SK-N-SH treated with all-trans-retinoic acid at 6 μM for 48 hours (cell line): ENCODE results near the gene WDR38.

ENCODE experiments used
- ATAC-seq: fragments of 200-7000 bp; cut with Tn5 transposase; 3 replicates; pipeline ENCODE4 v1.9.1; 2020; ENCODE audit warnings: mild to moderate bottlenecking, moderate library complexity
- ARNTL ChIP-seq: fragments of 450-650 bp; formaldehyde crosslinking; IDR thresholded peaks from 2 replicates; pipeline ENCODE4 v1.5.0; 2020; ENCODE audit warnings: low read depth, mild to moderate bottlenecking, moderate library complexity, borderline replicate concordance
- BACH2 ChIP-seq: fragments of 250-450 bp; sonication (Bioruptor Pico); IDR thresholded peaks from 2 replicates; pipeline ENCODE4 v1.9.0; 2021; ENCODE audit warnings: mild to moderate bottlenecking, borderline replicate concordance
- CSRNP3 ChIP-seq: fragments of 250-450 bp; sonication (Bioruptor Pico); IDR thresholded peaks from 2 replicates; pipeline ENCODE4 v1.5.1; 2021; ENCODE audit warnings: mild to moderate bottlenecking, moderate library complexity
- ESRRG ChIP-seq: fragments of 250-450 bp; sonication (Bioruptor Pico); IDR thresholded peaks from 2 replicates; pipeline ENCODE4 v1.6.1; 2021; ENCODE audit warnings: mild to moderate bottlenecking
- GLIS3 ChIP-seq: fragments of 250-450 bp; sonication (Bioruptor Pico); IDR thresholded peaks from 2 replicates; pipeline ENCODE4 v1.5.0; 2020; ENCODE audit warnings: mild to moderate bottlenecking, moderate library complexity
- ISL1 ChIP-seq: fragments of 250-450 bp; sonication (Bioruptor Pico); IDR thresholded peaks from 2 replicates; pipeline ENCODE4 v2.1.2; 2022; ENCODE audit warnings: mild to moderate bottlenecking, moderate library complexity
- PPARA ChIP-seq: fragments of 250-450 bp; sonication (Bioruptor Pico); IDR thresholded peaks from 2 replicates; pipeline ENCODE4 v1.5.0; 2020; ENCODE audit warnings: mild to moderate bottlenecking, borderline replicate concordance
- RARB ChIP-seq: fragments of 250-450 bp; sonication (Bioruptor Pico); IDR thresholded peaks from 2 replicates; pipeline ENCODE4 v1.8.0; 2021; ENCODE audit warnings: mild to moderate bottlenecking, moderate library complexity
- SNAI2 ChIP-seq: fragments of 250-450 bp; sonication (Bioruptor Pico); IDR thresholded peaks from 2 replicates; pipeline ENCODE4 v1.5.0; 2020; ENCODE audit warnings: mild to moderate bottlenecking, moderate library complexity
- TCF4 ChIP-seq: fragments of 250-450 bp; sonication (Bioruptor Pico); IDR thresholded peaks from 2 replicates; pipeline ENCODE4 v1.8.0; 2021; ENCODE audit warnings: mild to moderate bottlenecking, moderate library complexity, borderline replicate concordance
- TOX ChIP-seq: fragments of 250-450 bp; sonication (Bioruptor Pico); IDR thresholded peaks from 2 replicates; pipeline ENCODE4 v1.8.0; 2021; ENCODE audit warnings: mild to moderate bottlenecking, moderate library complexity, borderline replicate concordance
- ZFP3 ChIP-seq: fragments of 250-450 bp; sonication (Bioruptor Pico); IDR thresholded peaks from 2 replicates; pipeline ENCODE4 v1.5.0; 2020; ENCODE audit warnings: mild to moderate bottlenecking, moderate library complexity
- ZFP30 ChIP-seq: fragments of 450-650 bp; formaldehyde crosslinking; IDR thresholded peaks from 2 replicates; pipeline ENCODE4 v1.5.0; 2022; ENCODE audit warnings: mild to moderate bottlenecking, moderate library complexity
- ZNF565 ChIP-seq: fragments of 450-650 bp; formaldehyde crosslinking; conservative IDR thresholded peaks from 2 replicates; pipeline ENCODE4 v1.5.0; 2020; ENCODE audit warnings: low read depth, mild to moderate bottlenecking, moderate library complexity
- ZNF70 ChIP-seq: fragments of 450-650 bp; formaldehyde crosslinking; IDR thresholded peaks from 2 replicates; pipeline ENCODE4 v1.5.0; 2020; ENCODE audit warnings: mild to moderate bottlenecking, moderate library complexity
- TF ChIP-seq, protein P1 (sequence below): fragments of 250-450 bp; sonication (Bioruptor Pico); IDR thresholded peaks from 2 replicates; pipeline ENCODE4 v1.8.0; 2020; ENCODE audit warnings: mild to moderate bottlenecking, moderate library complexity, borderline replicate concordance
- TF ChIP-seq, protein P2 (sequence below): fragments of 250-450 bp; sonication (Bioruptor Pico); IDR thresholded peaks from 2 replicates; pipeline ENCODE4 v1.8.0; 2021; ENCODE audit warnings: low read depth, mild to moderate bottlenecking, moderate library complexity, borderline replicate concordance
- TF ChIP-seq, protein P3 (sequence below): fragments of 250-450 bp; sonication (Bioruptor Pico); IDR thresholded peaks from 2 replicates; pipeline ENCODE4 v1.5.0; 2020; ENCODE audit warnings: mild to moderate bottlenecking, moderate library complexity
- TF ChIP-seq, protein P4 (sequence below): fragments of 250-450 bp; sonication (Bioruptor Pico); IDR thresholded peaks from 2 replicates; pipeline ENCODE4 v1.5.1; 2020; ENCODE audit warnings: low read depth, mild to moderate bottlenecking, moderate library complexity

Gene WDR38

GRCh38 chr9:124886866-124887492, 33.7 kb downstream of the WDR38 start:
- no peak for TF ChIP-seq ESRRG (CRISPR knock-in tag)
- TF ChIP-seq ZFP30 = no peak
- TF ChIP-seq ZFP3 (CRISPR knock-in tag) = no peak
- TF ChIP-seq, protein P1, sequence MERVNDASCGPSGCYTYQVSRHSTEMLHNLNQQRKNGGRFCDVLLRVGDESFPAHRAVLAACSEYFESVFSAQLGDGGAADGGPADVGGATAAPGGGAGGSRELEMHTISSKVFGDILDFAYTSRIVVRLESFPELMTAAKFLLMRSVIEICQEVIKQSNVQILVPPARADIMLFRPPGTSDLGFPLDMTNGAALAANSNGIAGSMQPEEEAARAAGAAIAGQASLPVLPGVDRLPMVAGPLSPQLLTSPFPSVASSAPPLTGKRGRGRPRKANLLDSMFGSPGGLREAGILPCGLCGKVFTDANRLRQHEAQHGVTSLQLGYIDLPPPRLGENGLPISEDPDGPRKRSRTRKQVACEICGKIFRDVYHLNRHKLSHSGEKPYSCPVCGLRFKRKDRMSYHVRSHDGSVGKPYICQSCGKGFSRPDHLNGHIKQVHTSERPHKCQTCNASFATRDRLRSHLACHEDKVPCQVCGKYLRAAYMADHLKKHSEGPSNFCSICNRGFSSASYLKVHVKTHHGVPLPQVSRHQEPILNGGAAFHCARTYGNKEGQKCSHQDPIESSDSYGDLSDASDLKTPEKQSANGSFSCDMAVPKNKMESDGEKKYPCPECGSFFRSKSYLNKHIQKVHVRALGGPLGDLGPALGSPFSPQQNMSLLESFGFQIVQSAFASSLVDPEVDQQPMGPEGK (CRISPR knock-in tag) = no peak
- no peak for TF ChIP-seq ZNF70 (CRISPR knock-in tag)
- TF ChIP-seq TOX (CRISPR knock-in tag) = no peak
- TF ChIP-seq PPARA (CRISPR knock-in tag) = no peak
- no peak for TF ChIP-seq ARNTL (CRISPR knock-in tag)
- TF ChIP-seq, protein P2, sequence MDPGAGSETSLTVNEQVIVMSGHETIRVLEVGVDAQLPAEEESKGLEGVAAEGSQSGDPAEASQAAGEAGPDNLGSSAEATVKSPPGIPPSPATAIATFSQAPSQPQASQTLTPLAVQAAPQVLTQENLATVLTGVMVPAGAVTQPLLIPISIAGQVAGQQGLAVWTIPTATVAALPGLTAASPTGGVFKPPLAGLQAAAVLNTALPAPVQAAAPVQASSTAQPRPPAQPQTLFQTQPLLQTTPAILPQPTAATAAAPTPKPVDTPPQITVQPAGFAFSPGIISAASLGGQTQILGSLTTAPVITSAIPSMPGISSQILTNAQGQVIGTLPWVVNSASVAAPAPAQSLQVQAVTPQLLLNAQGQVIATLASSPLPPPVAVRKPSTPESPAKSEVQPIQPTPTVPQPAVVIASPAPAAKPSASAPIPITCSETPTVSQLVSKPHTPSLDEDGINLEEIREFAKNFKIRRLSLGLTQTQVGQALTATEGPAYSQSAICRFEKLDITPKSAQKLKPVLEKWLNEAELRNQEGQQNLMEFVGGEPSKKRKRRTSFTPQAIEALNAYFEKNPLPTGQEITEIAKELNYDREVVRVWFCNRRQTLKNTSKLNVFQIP (CRISPR knock-in tag) = no peak
- TF ChIP-seq RARB = no peak
- TF ChIP-seq TCF4 (CRISPR knock-in tag) = no peak
- TF ChIP-seq SNAI2 (CRISPR knock-in tag) = no peak
- TF ChIP-seq, protein P3, sequence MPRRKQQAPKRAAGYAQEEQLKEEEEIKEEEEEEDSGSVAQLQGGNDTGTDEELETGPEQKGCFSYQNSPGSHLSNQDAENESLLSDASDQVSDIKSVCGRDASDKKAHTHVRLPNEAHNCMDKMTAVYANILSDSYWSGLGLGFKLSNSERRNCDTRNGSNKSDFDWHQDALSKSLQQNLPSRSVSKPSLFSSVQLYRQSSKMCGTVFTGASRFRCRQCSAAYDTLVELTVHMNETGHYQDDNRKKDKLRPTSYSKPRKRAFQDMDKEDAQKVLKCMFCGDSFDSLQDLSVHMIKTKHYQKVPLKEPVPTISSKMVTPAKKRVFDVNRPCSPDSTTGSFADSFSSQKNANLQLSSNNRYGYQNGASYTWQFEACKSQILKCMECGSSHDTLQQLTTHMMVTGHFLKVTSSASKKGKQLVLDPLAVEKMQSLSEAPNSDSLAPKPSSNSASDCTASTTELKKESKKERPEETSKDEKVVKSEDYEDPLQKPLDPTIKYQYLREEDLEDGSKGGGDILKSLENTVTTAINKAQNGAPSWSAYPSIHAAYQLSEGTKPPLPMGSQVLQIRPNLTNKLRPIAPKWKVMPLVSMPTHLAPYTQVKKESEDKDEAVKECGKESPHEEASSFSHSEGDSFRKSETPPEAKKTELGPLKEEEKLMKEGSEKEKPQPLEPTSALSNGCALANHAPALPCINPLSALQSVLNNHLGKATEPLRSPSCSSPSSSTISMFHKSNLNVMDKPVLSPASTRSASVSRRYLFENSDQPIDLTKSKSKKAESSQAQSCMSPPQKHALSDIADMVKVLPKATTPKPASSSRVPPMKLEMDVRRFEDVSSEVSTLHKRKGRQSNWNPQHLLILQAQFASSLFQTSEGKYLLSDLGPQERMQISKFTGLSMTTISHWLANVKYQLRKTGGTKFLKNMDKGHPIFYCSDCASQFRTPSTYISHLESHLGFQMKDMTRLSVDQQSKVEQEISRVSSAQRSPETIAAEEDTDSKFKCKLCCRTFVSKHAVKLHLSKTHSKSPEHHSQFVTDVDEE (CRISPR knock-in tag) = no peak
- TF ChIP-seq, protein P4, sequence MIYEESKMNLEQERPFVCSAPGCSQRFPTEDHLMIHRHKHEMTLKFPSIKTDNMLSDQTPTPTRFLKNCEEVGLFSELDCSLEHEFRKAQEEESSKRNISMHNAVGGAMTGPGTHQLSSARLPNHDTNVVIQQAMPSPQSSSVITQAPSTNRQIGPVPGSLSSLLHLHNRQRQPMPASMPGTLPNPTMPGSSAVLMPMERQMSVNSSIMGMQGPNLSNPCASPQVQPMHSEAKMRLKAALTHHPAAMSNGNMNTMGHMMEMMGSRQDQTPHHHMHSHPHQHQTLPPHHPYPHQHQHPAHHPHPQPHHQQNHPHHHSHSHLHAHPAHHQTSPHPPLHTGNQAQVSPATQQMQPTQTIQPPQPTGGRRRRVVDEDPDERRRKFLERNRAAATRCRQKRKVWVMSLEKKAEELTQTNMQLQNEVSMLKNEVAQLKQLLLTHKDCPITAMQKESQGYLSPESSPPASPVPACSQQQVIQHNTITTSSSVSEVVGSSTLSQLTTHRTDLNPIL (CRISPR knock-in tag) = no peak
- no peak for TF ChIP-seq GLIS3 (CRISPR knock-in tag)
- ATAC-seq = no peak

DNA sequence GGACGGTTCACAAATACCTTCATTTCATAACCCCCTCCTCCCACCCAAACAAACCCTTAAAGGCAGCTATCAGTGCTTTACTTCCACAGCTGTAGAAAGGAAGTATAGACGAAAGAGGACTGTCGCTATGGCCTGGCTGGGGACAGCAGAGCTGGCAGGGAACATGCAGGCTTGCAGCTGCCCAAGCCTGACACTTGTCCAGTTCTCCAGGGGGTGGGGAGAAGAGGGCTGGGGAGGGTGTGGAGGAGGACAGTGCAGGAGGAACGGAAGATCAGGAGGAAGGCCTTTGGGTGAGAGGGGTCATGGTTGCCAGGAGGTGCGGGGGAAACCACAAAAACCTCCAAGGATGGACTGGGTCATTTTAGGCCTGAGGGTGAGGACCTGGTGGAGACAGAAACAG, 34.6 kb downstream of the WDR38 start:
- TF ChIP-seq CSRNP3 = no peak
- no peak for TF ChIP-seq ZFP3 (CRISPR knock-in tag)
- TF ChIP-seq, protein P3 (CRISPR knock-in tag) = no peak
- no peak for TF ChIP-seq RARB
- no peak for TF ChIP-seq ESRRG (CRISPR knock-in tag)
- no peak for TF ChIP-seq ARNTL (CRISPR knock-in tag)
- TF ChIP-seq ZNF565 (CRISPR knock-in tag) = no peak
- no peak for TF ChIP-seq BACH2
- TF ChIP-seq, protein P4 (CRISPR knock-in tag) = no peak
- no peak for TF ChIP-seq ZFP30
- TF ChIP-seq, protein P1 (CRISPR knock-in tag) = no peak
- TF ChIP-seq, protein P2 (CRISPR knock-in tag) = no peak
- TF ChIP-seq ISL1 (CRISPR knock-in tag) = no peak

More for the DNA sequence above, 34.6 kb downstream of the WDR38 start:
- no peak for ATAC-seq
